Astrocyte (in vitro differentiated cells and primary cell): ENCODE data around the gene GIGYF1. TPM values are rescaled to one million over a fixed set of nuclear protein-coding genes. Genes with fewer than 3 reads are reported as not detected.

Experiments used
- DNase-seq: peaks from one replicate; pipeline ENCODE4 v3.0.0-alpha.2; 2010; ENCODE audit warnings: low read depth
- FAIRE-seq: peaks from 2 replicates; lab custom pipeline; 2011; peaks lifted over from hg19 to GRCh38; lab: Jason Lieb, UNC
- H2AFZ ChIP-seq: 2 replicates; pipeline ENCODE4 v1.6.0; 2012; ENCODE audit warnings: low read depth, low read length, inconsistent platforms
- H3K27ac ChIP-seq: 2 replicates; pipeline ENCODE4 v1.5.1; 2011; ENCODE audit warnings: low read depth, low read length, inconsistent platforms
- H3K27me3 ChIP-seq: 2 replicates; pipeline ENCODE4 v1.6.0; 2011; ENCODE audit warnings: low read length, inconsistent platforms; ENCODE audit not compliant: insufficient read depth
- H3K36me3 ChIP-seq: 2 replicates; pipeline ENCODE4 v1.5.1; 2011; ENCODE audit warnings: low read length, inconsistent platforms; ENCODE audit not compliant: insufficient read depth
- H3K4me1 ChIP-seq: 2 replicates; pipeline ENCODE4 v1.5.1; 2011; ENCODE audit warnings: low read length, inconsistent platforms; ENCODE audit not compliant: insufficient read depth
- H3K4me2 ChIP-seq: 2 replicates; pipeline ENCODE4 v1.6.0; 2012; ENCODE audit warnings: low read length, inconsistent platforms
- H3K4me3 ChIP-seq: 2 replicates; pipeline ENCODE4 v1.5.1; 2011; ENCODE audit warnings: low read depth, mild to moderate bottlenecking, low read length, inconsistent platforms; ENCODE audit not compliant: insufficient read depth
- H3K79me2 ChIP-seq: 2 replicates; pipeline ENCODE4 v1.6.0; 2012; ENCODE audit warnings: mild to moderate bottlenecking, low read length, inconsistent platforms; ENCODE audit not compliant: insufficient read depth
- H3K9ac ChIP-seq: 2 replicates; pipeline ENCODE4 v1.6.0; 2012; ENCODE audit warnings: mild to moderate bottlenecking, low read length, inconsistent platforms
- H3K9me3 ChIP-seq: 2 replicates; pipeline ENCODE4 v1.5.1; 2012; ENCODE audit warnings: low read depth, mild to moderate bottlenecking, low read length, inconsistent platforms; ENCODE audit not compliant: insufficient read depth
- H4K20me1 ChIP-seq: 2 replicates; pipeline ENCODE4 v1.6.0; 2012; ENCODE audit warnings: low read length, inconsistent platforms; ENCODE audit not compliant: insufficient read depth
- H3K27ac Mint-ChIP-seq: one replicate; pipeline ENCODE4 v1.8.0; 2021; ENCODE audit warnings: mild to moderate bottlenecking, mixed read lengths; ENCODE audit not compliant: unreplicated experiment
- H3K27me3 Mint-ChIP-seq: one replicate; pipeline ENCODE4 v1.8.0; 2021; ENCODE audit warnings: low read depth, mixed read lengths; ENCODE audit not compliant: unreplicated experiment
- H3K36me3 Mint-ChIP-seq: one replicate; pipeline ENCODE4 v1.8.0; 2021; ENCODE audit warnings: low read depth, mixed read lengths; ENCODE audit not compliant: unreplicated experiment
- H3K4me1 Mint-ChIP-seq: one replicate; pipeline ENCODE4 v1.8.0; 2021; ENCODE audit warnings: low read depth, mixed read lengths; ENCODE audit not compliant: unreplicated experiment
- H3K4me3 Mint-ChIP-seq: one replicate; pipeline ENCODE4 v1.8.0; 2021; ENCODE audit warnings: mild to moderate bottlenecking, moderate library complexity, mixed read lengths; ENCODE audit not compliant: unreplicated experiment
- H3K9me3 Mint-ChIP-seq: one replicate; pipeline ENCODE4 v1.8.0; 2021; ENCODE audit warnings: mild to moderate bottlenecking, mixed read lengths; ENCODE audit not compliant: unreplicated experiment
- EZH2 ChIP-seq: IDR thresholded peaks from 2 replicates; pipeline ENCODE4 v1.6.1; 2012; ENCODE audit warnings: mild to moderate bottlenecking, low read length, inconsistent platforms; ENCODE audit not compliant: insufficient read depth
- total RNA-seq: library from RNA; stranded (reverse); gene quantifications from 2 replicates; pipeline ENCODE4 v1.2.1, GENCODE V29; 2021
- TF ChIP-seq, protein P1 (sequence below): IDR thresholded peaks from 2 replicates; pipeline ENCODE4 v1.5.1; 2011; ENCODE audit warnings: low read depth, mild to moderate bottlenecking, inconsistent platforms, low read length, moderate library complexity; ENCODE audit not compliant: insufficient read depth

The GIGYF1 gene
- total RNA-seq, 1 donor from 2014 or later = 23.2 TPM

DNA sequence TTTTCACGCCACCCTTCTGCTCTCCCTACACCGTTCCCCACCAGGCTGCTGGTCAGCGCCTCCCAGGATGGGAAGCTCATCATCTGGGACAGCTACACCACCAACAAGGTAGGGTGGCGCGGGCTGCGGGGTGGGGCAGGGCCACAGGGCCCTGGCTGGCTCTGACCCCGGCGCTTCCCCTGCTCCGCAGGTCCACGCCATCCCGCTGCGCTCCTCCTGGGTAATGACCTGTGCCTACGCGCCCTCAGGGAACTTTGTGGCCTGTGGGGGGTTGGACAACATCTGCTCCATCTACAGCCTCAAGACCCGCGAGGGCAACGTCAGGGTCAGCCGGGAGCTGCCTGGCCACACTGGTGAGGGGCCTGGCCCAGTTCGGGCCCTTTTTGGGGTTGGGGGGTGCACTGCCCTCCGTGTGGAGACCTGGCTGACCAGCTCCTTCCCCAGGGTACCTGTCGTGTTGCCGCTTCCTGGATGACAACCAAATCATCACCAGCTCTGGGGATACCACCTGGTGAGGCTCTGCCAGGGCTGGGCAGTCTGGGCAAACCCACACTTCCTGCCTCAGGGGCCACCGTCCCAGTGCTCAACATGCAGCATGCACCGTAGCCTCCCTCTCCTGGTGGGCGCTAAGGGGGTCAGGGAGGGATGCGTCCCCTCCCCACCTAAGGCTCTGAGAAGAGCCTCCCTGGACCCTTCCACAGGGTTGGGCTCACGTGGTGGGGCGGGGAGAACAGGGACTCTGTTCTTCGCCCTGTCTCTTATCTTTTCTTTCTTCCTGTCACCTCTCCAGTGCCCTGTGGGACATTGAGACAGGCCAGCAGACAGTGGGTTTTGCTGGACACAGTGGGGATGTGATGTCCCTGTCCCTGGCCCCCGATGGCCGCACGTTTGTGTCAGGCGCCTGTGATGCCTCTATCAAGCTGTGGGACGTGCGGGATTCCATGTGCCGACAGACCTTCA, 16.5 kb downstream of the GIGYF1 start:
- no peak overlapping the region for H3K27ac Mint-ChIP-seq
- no peak overlapping the region for H2AFZ ChIP-seq
- H3K4me3 ChIP-seq = no peak overlapping the region
- TF ChIP-seq, protein P1, sequence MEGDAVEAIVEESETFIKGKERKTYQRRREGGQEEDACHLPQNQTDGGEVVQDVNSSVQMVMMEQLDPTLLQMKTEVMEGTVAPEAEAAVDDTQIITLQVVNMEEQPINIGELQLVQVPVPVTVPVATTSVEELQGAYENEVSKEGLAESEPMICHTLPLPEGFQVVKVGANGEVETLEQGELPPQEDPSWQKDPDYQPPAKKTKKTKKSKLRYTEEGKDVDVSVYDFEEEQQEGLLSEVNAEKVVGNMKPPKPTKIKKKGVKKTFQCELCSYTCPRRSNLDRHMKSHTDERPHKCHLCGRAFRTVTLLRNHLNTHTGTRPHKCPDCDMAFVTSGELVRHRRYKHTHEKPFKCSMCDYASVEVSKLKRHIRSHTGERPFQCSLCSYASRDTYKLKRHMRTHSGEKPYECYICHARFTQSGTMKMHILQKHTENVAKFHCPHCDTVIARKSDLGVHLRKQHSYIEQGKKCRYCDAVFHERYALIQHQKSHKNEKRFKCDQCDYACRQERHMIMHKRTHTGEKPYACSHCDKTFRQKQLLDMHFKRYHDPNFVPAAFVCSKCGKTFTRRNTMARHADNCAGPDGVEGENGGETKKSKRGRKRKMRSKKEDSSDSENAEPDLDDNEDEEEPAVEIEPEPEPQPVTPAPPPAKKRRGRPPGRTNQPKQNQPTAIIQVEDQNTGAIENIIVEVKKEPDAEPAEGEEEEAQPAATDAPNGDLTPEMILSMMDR = no peak
- TF ChIP-seq EZH2 = no peak
- H3K4me1 ChIP-seq = peaks cover 14% of the 10 kb centered on the region
- no peak overlapping the region for H3K9ac ChIP-seq
- no peak overlapping the region for H3K27ac ChIP-seq
- H3K79me2 ChIP-seq = peaks cover 47% of the 10 kb centered on the region
- no peak for DNase-seq
- peak overlapping the region; percentile 84 for H3K4me3 Mint-ChIP-seq
- H3K36me3 Mint-ChIP-seq = peaks cover 7% of the 10 kb centered on the region
- FAIRE-seq = no peak
- H4K20me1 ChIP-seq = peaks cover 61% of the 10 kb centered on the region
- H3K4me1 Mint-ChIP-seq = peaks cover 4% of the 10 kb centered on the region
- H3K36me3 ChIP-seq = peaks cover 2% of the 10 kb centered on the region
- H3K27me3 ChIP-seq = no peaks in the 10 kb centered on the region
- H3K9me3 Mint-ChIP-seq = no peaks in the 10 kb centered on the region
- no peaks in the 10 kb centered on the region for H3K9me3 ChIP-seq
- H3K4me2 ChIP-seq = no peak overlapping the region
- peaks cover under 1% of the 10 kb centered on the region for H3K27me3 Mint-ChIP-seq

DNA sequence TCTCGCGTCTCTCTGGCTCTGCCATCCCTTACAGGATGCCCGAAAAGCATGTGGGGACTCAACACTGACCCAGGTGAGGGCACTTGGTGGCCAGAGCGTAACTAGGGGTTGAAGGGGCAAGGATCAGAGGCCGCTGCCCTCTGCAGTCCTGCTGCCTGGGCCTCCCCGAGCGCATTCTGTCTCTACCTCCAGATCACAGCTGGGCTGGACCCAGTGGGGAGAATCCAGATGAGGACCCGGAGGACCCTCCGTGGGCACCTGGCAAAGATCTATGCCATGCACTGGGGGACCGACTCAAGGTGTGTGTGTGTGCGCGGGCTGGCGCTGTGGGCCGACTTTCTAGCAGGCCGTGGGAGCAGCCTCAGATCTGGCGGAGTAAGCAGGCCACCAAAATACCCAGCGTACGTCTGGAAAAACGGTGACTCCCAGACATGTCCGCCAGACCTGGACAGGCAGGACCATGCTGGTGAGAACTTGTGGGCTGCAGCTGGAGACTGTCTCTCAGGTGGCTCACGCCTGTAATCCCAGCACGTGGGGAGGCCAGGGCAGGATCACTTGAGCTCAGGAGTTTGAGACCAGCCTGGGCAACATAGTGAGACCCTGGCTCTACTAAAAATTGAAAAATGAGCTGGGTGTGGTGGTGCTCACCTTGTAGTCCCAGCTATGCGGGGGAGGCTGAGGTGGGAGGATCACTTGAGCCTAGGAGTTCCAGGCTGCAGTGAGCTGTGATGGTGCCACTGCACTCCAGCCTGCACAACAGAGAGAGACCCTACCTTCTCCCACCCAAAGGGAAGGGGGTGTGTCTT, 17.3 kb downstream of the GIGYF1 start:
- Histone ChIP-seq H3K27me3 (no peaks in the 10 kb centered on the region), H3K4me3 (no peak overlapping the region), H3K36me3 (no peaks in the 10 kb centered on the region), H3K4me1 (peaks cover 7% of the 10 kb centered on the region), H3K79me2 (peaks cover 47% of the 10 kb centered on the region), H3K9me3 (no peaks in the 10 kb centered on the region), H3K4me2 (peak overlapping the region; percentile 85), H3K27ac (no peak overlapping the region), H2AFZ (no peak overlapping the region), H4K20me1 (peaks cover 53% of the 10 kb centered on the region), H3K9ac (peak overlapping the region; percentile 92)
- TF ChIP-seq, protein P1 = no peak
- TF ChIP-seq EZH2 = no peak
- Mint-ChIP-seq H3K27me3 (peaks cover 2% of the 10 kb centered on the region), H3K4me3 (peak overlapping the region; percentile 84), H3K4me1 (peaks cover 4% of the 10 kb centered on the region), H3K9me3 (no peaks in the 10 kb centered on the region), H3K36me3 (peaks cover 7% of the 10 kb centered on the region), H3K27ac (peak overlapping the region; percentile 83)
- no peak for DNase-seq
- no peak for FAIRE-seq
